Endothelial cell of umbilical vein (primary cell): ENCODE data around the gene UBE2F. TPM values are rescaled to one million over a fixed set of nuclear protein-coding genes. Genes with fewer than 3 reads are reported as not detected.

Source experiments
- BruUV-seq: library from RNA; stranded (reverse); fragments of 400-500 nt; replicated peaks from 2 replicates; lab custom pipeline; 2021; lab: Mats Ljungman, UMichigan
- CTCF ChIA-PET: fragments of 300-600, 350-600 bp; sonication (Branson Sonifier 250); formaldehyde crosslinking; loops from one replicate; lab custom pipeline; 2021; ENCODE audit warnings: antibody characterized with exemption, inconsistent platforms; lab: Charles Lee
- POLR2A ChIA-PET: fragments of 300-600, 350-600 bp; sonication (Branson Sonifier 250); formaldehyde crosslinking; loops from one replicate; lab custom pipeline; 2021; ENCODE audit warnings: antibody characterized with exemption, inconsistent platforms; lab: Charles Lee
- DNase-seq: peaks from one replicate; pipeline ENCODE4 v3.0.0-alpha.2; 2011; ENCODE audit warnings: low read depth, low spot score
- FAIRE-seq: peaks from 2 replicates; lab custom pipeline; 2011; peaks lifted over from hg19 to GRCh38; lab: Jason Lieb, UNC
- H2AFZ ChIP-seq: 2 replicates; pipeline ENCODE4 v1.6.0; 2012; ENCODE audit warnings: low read depth, low read length, control low read depth, inconsistent platforms
- H3K27ac ChIP-seq: 2 replicates; pipeline ENCODE4 v1.5.1; 2011; ENCODE audit warnings: low read depth, mild to moderate bottlenecking, control low read depth, low read length, moderate library complexity; ENCODE audit not compliant: insufficient read depth
- H3K27me3 ChIP-seq, 2 experiments: 2 replicates each; pipeline versions ENCODE4 v1.6.0 to v1.6.1; 2011; ENCODE audit warnings: low read length in 2 of 2, mixed read lengths in 1 of 2; ENCODE audit not compliant: control insufficient read depth in 2 of 2, insufficient read depth in 2 of 2
- H3K36me3 ChIP-seq, 2 experiments: 2 replicates in 1 of 2; 3 replicates in 1 of 2; pipeline ENCODE4 v1.5.1; 2011; ENCODE audit warnings: low read length in 2 of 2, mild to moderate bottlenecking in 1 of 2, moderate library complexity in 1 of 2; ENCODE audit not compliant: control insufficient read depth in 2 of 2, insufficient read depth in 2 of 2; ENCODE audit errors: extremely low read depth in 1 of 2
- H3K4me1 ChIP-seq: 3 replicates; pipeline ENCODE4 v1.5.1; 2011; ENCODE audit warnings: mild to moderate bottlenecking, low read length; ENCODE audit not compliant: control insufficient read depth, insufficient read depth; ENCODE audit errors: extremely low read depth
- H3K4me2 ChIP-seq: 2 replicates; pipeline ENCODE4 v1.6.1; 2011; ENCODE audit warnings: low read length, control low read depth, mixed read lengths; ENCODE audit not compliant: insufficient read depth
- H3K4me3 ChIP-seq, 3 experiments: fragments of 200-600 bp in 1 of 3; sonication (generic), shearing (Covaris generic) in 1 of 3; replicated peaks in 1 of 3; 2 replicates each; pipeline ENCODE4 v1.5.1; 2011 to 2016; ENCODE audit warnings: control low read depth in 3 of 3, low read length in 3 of 3, mild to moderate bottlenecking in 2 of 3, inconsistent platforms in 1 of 3, low read depth in 1 of 3, moderate library complexity in 1 of 3; ENCODE audit not compliant: insufficient read depth in 1 of 3
- H3K79me2 ChIP-seq: 2 replicates; pipeline ENCODE4 v1.6.0; 2012; ENCODE audit warnings: low read length, inconsistent platforms; ENCODE audit not compliant: control insufficient read depth, insufficient read depth
- H3K9ac ChIP-seq: replicated peaks from 2 replicates; pipeline ENCODE3; 2011; ENCODE audit warnings: low read length, control low read depth; ENCODE audit not compliant: insufficient read depth; ENCODE audit errors: extremely low read depth
- H3K9me1 ChIP-seq: replicated peaks from 3 replicates; pipeline ENCODE4 v1.6.0; 2011; ENCODE audit warnings: mild to moderate bottlenecking, low read length; ENCODE audit not compliant: control insufficient read depth, insufficient read depth; ENCODE audit errors: extremely low read depth
- H3K9me3 ChIP-seq: replicated peaks from 2 replicates; pipeline ENCODE4 v1.5.1; 2012; ENCODE audit warnings: low read length, inconsistent platforms; ENCODE audit not compliant: control insufficient read depth, insufficient read depth
- H4K20me1 ChIP-seq: replicated peaks from 2 replicates; pipeline ENCODE3; 2011; ENCODE audit warnings: mild to moderate bottlenecking, low read length; ENCODE audit not compliant: control insufficient read depth, insufficient read depth; ENCODE audit errors: extremely low read depth
- EZH2 ChIP-seq: IDR thresholded peaks from 2 replicates; pipeline ENCODE4 v1.6.1; 2012; ENCODE audit warnings: borderline replicate concordance, low read depth, mild to moderate bottlenecking, moderate library complexity, low read length, inconsistent platforms; ENCODE audit not compliant: severe bottlenecking
- FOS ChIP-seq: IDR thresholded peaks from 2 replicates; pipeline ENCODE4 v1.6.1; 2011; ENCODE audit warnings: mild to moderate bottlenecking, low read length, moderate library complexity, borderline replicate concordance; ENCODE audit not compliant: insufficient read depth
- GATA2 ChIP-seq: IDR thresholded peaks from 2 replicates; pipeline ENCODE4 v1.7.0; 2011; ENCODE audit warnings: low read depth, mild to moderate bottlenecking, moderate library complexity, mixed read lengths, low read length; ENCODE audit not compliant: insufficient read length, insufficient read depth
- JUN ChIP-seq: IDR thresholded peaks from 2 replicates; pipeline ENCODE4 v1.6.1; 2011; ENCODE audit warnings: borderline replicate concordance, low read depth; ENCODE audit not compliant: insufficient read length, insufficient read depth
- MYC ChIP-seq: IDR thresholded peaks from one replicate; pipeline ENCODE4 v1.6.1; 2011; ENCODE audit warnings: mild to moderate bottlenecking, low read depth, low read length
- POLR2A ChIP-seq: IDR thresholded peaks from 2 replicates; pipeline ENCODE4 v1.6.1; 2012; ENCODE audit warnings: low read depth, mild to moderate bottlenecking, control low read depth, low read length
- POLR2AphosphoS5 ChIP-seq: IDR thresholded peaks from 2 replicates; pipeline ENCODE4 v1.6.1; 2012; ENCODE audit warnings: low read depth, mild to moderate bottlenecking, control low read depth, low read length, moderate library complexity; ENCODE audit not compliant: insufficient read depth
- dilution Hi-C: fragments of 300-500 bp; cut with MboI; formaldehyde crosslinking; loops from one replicate; pipeline ENCODE4 v1.15.0; 2019; ENCODE audit warnings: low sequenced_read_pairs; ENCODE audit not compliant: extremely low pct_ligation_motif_present
- intact Hi-C: fragments of 100-400 bp; cut with micrococcal nuclease; formaldehyde crosslinking; loops from one replicate; pipeline ENCODE4 v1.10.0; 2022
- polyA plus RNA-seq, 4 experiments: library from polyadenylated mRNA; depleted of rRNA in 3 of 4; stranded (reverse) in 3 of 4; unstranded in 1 of 4; fragments of >200 nt; gene quantifications; 2 replicates each; pipeline versions ENCODE4 v1.2.1 to v1.2.3, GENCODE V29; 2011 to 2012; ENCODE audit warnings: missing spikeins in 1 of 4
- total RNA-seq: library from RNA; stranded (reverse); gene quantifications from 2 replicates; pipeline ENCODE4 v1.2.3, GENCODE V29; 2021
- TF ChIP-seq, protein P1 (sequence below), 2 donors: IDR thresholded peaks; 1 replicate in 1 of 2; 2 replicates in 1 of 2; pipeline ENCODE4 v1.5.1; 2011; ENCODE audit warnings: low read length in 2 of 2, mild to moderate bottlenecking in 2 of 2, moderate library complexity in 2 of 2, control low read depth in 1 of 2, inconsistent platforms in 1 of 2, low read depth in 1 of 2; ENCODE audit not compliant: insufficient read depth in 1 of 2; ENCODE audit errors: extremely low read depth in 1 of 2
- TF ChIP-seq, protein P2 (sequence below): IDR thresholded peaks from 2 replicates; pipeline ENCODE4 v1.6.1; 2011; ENCODE audit not compliant: insufficient read depth, insufficient read length

UBE2F gene
- total and polyA plus RNA-seq, 2 donors (not counting 3 experiments of a cell fraction or from before 2014, with no cell fraction given) = 42.3 to 45.6 TPM

DNA sequence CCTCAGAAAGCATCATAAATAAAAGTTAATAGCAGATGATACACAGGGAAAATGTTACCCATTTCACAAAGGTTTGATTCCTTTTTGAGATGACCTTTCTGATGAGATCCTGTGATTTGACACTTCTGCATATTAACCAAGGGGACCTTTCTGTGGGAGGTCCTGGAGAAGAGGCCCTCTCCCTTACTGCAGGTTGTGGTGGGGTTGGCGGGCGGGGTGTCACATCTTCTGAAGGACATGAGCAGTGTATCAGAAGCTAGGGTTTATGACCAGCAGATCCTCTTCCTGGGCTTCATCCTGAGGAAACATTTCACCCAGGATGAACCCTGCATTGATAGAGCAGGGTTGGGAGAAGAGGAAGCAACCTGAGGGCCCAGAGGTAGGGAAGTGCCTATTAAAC is 56.8 kb downstream of the UBE2F start:
- Histone ChIP-seq H3K4me2 (no peak overlapping the region), H3K27ac (no peak overlapping the region), H3K36me3 (peaks cover 0 to 6% of the 10 kb centered on the region in 2 experiments), H3K9me3 (no peaks in the 10 kb centered on the region), H3K4me1 (no peaks in the 10 kb centered on the region), H4K20me1 (no peaks in the 10 kb centered on the region), H3K4me3 (no peak overlapping the region), H3K9me1 (no peaks in the 10 kb centered on the region), H3K9ac (no peak overlapping the region), H2AFZ (no peak overlapping the region), H3K27me3 (no peaks in the 10 kb centered on the region), H3K79me2 (no peaks in the 10 kb centered on the region)
- BruUV-seq = no TSS peak
- ChIA-PET POLR2A (no interaction called here), CTCF (no interaction called here)
- DNase-seq = no peak
- no peak for FAIRE-seq
- intact Hi-C loops = no loop called here
- dilution Hi-C loops = no loop called here
- TF ChIP-seq FOS = no peak

DNA sequence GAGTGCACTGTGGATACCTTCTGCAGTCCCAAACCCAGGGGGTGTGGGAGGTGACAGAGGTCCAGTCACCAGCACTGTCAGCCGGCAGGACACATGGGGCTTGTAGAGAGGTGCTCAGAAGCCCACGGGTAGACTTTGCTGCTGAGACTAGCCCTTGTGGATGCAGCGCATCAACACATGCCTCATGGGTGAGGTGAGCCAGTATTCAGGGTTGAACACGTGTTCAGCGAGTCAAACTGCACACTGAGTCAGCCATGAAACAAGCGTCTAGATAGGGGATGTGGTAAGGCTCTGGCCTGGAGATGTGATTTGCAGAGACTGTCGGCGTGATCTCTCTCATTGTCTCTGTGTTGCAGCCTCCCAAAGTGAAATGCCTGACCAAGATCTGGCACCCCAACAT is 58.2 kb downstream of the UBE2F start:
- DNase-seq (no peak), FAIRE-seq (no peak)
- intact Hi-C loops (no loop called here), dilution Hi-C loops (no loop called here)
- H3K4me2 ChIP-seq = no peak overlapping the region
- no peak overlapping the region for H3K27ac ChIP-seq
- no peaks in the 10 kb centered on the region for H4K20me1 ChIP-seq
- ChIA-PET CTCF (no interaction called here), POLR2A (no interaction called here)
- H3K9me1 ChIP-seq = no peaks in the 10 kb centered on the region
- H3K36me3 ChIP-seq = peaks cover 0 to 6% of the 10 kb centered on the region in 2 experiments
- H3K27me3 ChIP-seq = no peaks in the 10 kb centered on the region
- H3K9me3 ChIP-seq = no peaks in the 10 kb centered on the region
- no TSS peak for BruUV-seq
- no peaks in the 10 kb centered on the region for H3K4me1 ChIP-seq
- H3K4me3 ChIP-seq = no peak overlapping the region
- no peak overlapping the region for H2AFZ ChIP-seq
- TF ChIP-seq, protein P1, sequence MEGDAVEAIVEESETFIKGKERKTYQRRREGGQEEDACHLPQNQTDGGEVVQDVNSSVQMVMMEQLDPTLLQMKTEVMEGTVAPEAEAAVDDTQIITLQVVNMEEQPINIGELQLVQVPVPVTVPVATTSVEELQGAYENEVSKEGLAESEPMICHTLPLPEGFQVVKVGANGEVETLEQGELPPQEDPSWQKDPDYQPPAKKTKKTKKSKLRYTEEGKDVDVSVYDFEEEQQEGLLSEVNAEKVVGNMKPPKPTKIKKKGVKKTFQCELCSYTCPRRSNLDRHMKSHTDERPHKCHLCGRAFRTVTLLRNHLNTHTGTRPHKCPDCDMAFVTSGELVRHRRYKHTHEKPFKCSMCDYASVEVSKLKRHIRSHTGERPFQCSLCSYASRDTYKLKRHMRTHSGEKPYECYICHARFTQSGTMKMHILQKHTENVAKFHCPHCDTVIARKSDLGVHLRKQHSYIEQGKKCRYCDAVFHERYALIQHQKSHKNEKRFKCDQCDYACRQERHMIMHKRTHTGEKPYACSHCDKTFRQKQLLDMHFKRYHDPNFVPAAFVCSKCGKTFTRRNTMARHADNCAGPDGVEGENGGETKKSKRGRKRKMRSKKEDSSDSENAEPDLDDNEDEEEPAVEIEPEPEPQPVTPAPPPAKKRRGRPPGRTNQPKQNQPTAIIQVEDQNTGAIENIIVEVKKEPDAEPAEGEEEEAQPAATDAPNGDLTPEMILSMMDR (IDR thresholded peaks at IDR 0.05; ENCODE audit: extremely low read depth in 1 of 2, insufficient read depth in 1 of 2, low read depth in 1 of 2, low read length in 2 of 2) = no peak
- TF ChIP-seq GATA2 = no peak
- TF ChIP-seq POLR2A = no peak
- no peak for TF ChIP-seq EZH2
- TF ChIP-seq POLR2AphosphoS5 = no peak
- no peak for TF ChIP-seq JUN
- no peak for TF ChIP-seq MYC
- TF ChIP-seq, protein P2, sequence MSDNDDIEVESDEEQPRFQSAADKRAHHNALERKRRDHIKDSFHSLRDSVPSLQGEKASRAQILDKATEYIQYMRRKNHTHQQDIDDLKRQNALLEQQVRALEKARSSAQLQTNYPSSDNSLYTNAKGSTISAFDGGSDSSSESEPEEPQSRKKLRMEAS = no peak
- H3K79me2 ChIP-seq = no peaks in the 10 kb centered on the region
- H3K9ac ChIP-seq = no peak overlapping the region
